ENCODE data around the gene WNK2. TPM values are rescaled to one million over a fixed set of nuclear protein-coding genes. Genes with fewer than 3 reads are reported as not detected.

Gene WNK2
- total RNA-seq, 1 donor from 2014 or later, result 1.9 TPM

- H3K27ac Mint-ChIP-seq (ENCODE audit: unreplicated experiment), result no peak overlapping the region
- Histone ChIP-seq H2AFZ (ENCODE audit: low read depth, low read length) (no peak overlapping the region), H4K20me1 (ENCODE audit: insufficient read depth, low read length) (no peaks in the 10 kb centered on the region), H3K4me3 (ENCODE audit: insufficient read depth, low read depth, low read length) (no peak overlapping the region), H3K9me3 (ENCODE audit: insufficient read depth, low read depth, low read length) (no peaks in the 10 kb centered on the region), H3K4me1 (ENCODE audit: insufficient read depth, low read length) (no peaks in the 10 kb centered on the region), H3K4me2 (ENCODE audit: low read length) (no peak overlapping the region), H3K27me3 (ENCODE audit: insufficient read depth, low read length) (peaks cover 8% of the 10 kb centered on the region), H3K27ac (ENCODE audit: low read depth, low read length) (no peak overlapping the region), H3K36me3 (ENCODE audit: insufficient read depth, low read length) (no peaks in the 10 kb centered on the region), H3K9ac (ENCODE audit: low read length) (no peak overlapping the region), H3K79me2 (ENCODE audit: insufficient read depth, low read length) (no peaks in the 10 kb centered on the region)
- H3K4me3 Mint-ChIP-seq (ENCODE audit: unreplicated experiment), result no peak overlapping the region
- H3K27me3 Mint-ChIP-seq (ENCODE audit: low read depth, unreplicated experiment), result peaks cover 6% of the 10 kb centered on the region
- no peaks in the 10 kb centered on the region for H3K9me3 Mint-ChIP-seq (ENCODE audit: unreplicated experiment)
- no peaks in the 10 kb centered on the region for H3K36me3 Mint-ChIP-seq (ENCODE audit: low read depth, unreplicated experiment)
- no peak for DNase-seq (ENCODE audit: low read depth)
- FAIRE-seq, result no peak
- H3K4me1 Mint-ChIP-seq (ENCODE audit: low read depth, unreplicated experiment), result peaks cover 2% of the 10 kb centered on the region
- TF ChIP-seq EZH2 (IDR thresholded peaks at IDR 0.05; ENCODE audit: insufficient read depth, low read length) (no peak), CTCF (IDR thresholded peaks at IDR 0.05; ENCODE audit: insufficient read depth, low read depth, low read length) (no peak)
Observed at GRCh38 chr9:93308676-93309075, 124.7 kb downstream of the WNK2 start.

- no peaks in the 10 kb centered on the region for H3K36me3 Mint-ChIP-seq (ENCODE audit: low read depth, unreplicated experiment)
- no peaks in the 10 kb centered on the region for H3K9me3 Mint-ChIP-seq (ENCODE audit: unreplicated experiment)
- no peaks in the 10 kb centered on the region for H3K4me1 ChIP-seq (ENCODE audit: insufficient read depth, low read length)
- no peak overlapping the region for H3K9ac ChIP-seq (ENCODE audit: low read length)
- no peaks in the 10 kb centered on the region for H4K20me1 ChIP-seq (ENCODE audit: insufficient read depth, low read length)
- DNase-seq (ENCODE audit: low read depth), result no peak
- H3K9me3 ChIP-seq (ENCODE audit: insufficient read depth, low read depth, low read length), result no peaks in the 10 kb centered on the region
- H3K27me3 ChIP-seq (ENCODE audit: insufficient read depth, low read length), result peaks cover 9% of the 10 kb centered on the region
- no peak for FAIRE-seq
- H3K27ac ChIP-seq (ENCODE audit: low read depth, low read length), result no peak overlapping the region
- H3K27me3 Mint-ChIP-seq (ENCODE audit: low read depth, unreplicated experiment), result peaks cover 5% of the 10 kb centered on the region
- H3K4me1 Mint-ChIP-seq (ENCODE audit: low read depth, unreplicated experiment), result peaks cover 2% of the 10 kb centered on the region
- H3K27ac Mint-ChIP-seq (ENCODE audit: unreplicated experiment), result no peak overlapping the region
- H3K4me3 Mint-ChIP-seq (ENCODE audit: unreplicated experiment), result no peak overlapping the region
- H3K79me2 ChIP-seq (ENCODE audit: insufficient read depth, low read length), result no peaks in the 10 kb centered on the region
- TF ChIP-seq CTCF (IDR thresholded peaks at IDR 0.05; ENCODE audit: insufficient read depth, low read depth, low read length) (no peak), EZH2 (IDR thresholded peaks at IDR 0.05; ENCODE audit: insufficient read depth, low read length) (no peak)
- no peak overlapping the region for H3K4me3 ChIP-seq (ENCODE audit: insufficient read depth, low read depth, low read length)
- H2AFZ ChIP-seq (ENCODE audit: low read depth, low read length), result no peak overlapping the region
- H3K4me2 ChIP-seq (ENCODE audit: low read length), result no peak overlapping the region
- H3K36me3 ChIP-seq (ENCODE audit: insufficient read depth, low read length), result no peaks in the 10 kb centered on the region
Observed at GRCh38 chr9:93309889-93310425, 126.0 kb downstream of the WNK2 start.

- Histone ChIP-seq H3K4me2 (ENCODE audit: low read length) (no peak overlapping the region), H3K79me2 (ENCODE audit: insufficient read depth, low read length) (no peaks in the 10 kb centered on the region), H3K4me3 (ENCODE audit: insufficient read depth, low read depth, low read length) (no peak overlapping the region), H3K9me3 (ENCODE audit: insufficient read depth, low read depth, low read length) (no peaks in the 10 kb centered on the region), H3K27ac (ENCODE audit: low read depth, low read length) (no peak overlapping the region), H4K20me1 (ENCODE audit: insufficient read depth, low read length) (no peaks in the 10 kb centered on the region), H2AFZ (ENCODE audit: low read depth, low read length) (no peak overlapping the region), H3K4me1 (ENCODE audit: insufficient read depth, low read length) (no peaks in the 10 kb centered on the region), H3K27me3 (ENCODE audit: insufficient read depth, low read length) (peaks cover 6% of the 10 kb centered on the region), H3K9ac (ENCODE audit: low read length) (no peak overlapping the region), H3K36me3 (ENCODE audit: insufficient read depth, low read length) (no peaks in the 10 kb centered on the region)
- Mint-ChIP-seq H3K27ac (ENCODE audit: unreplicated experiment) (no peak overlapping the region), H3K36me3 (ENCODE audit: low read depth, unreplicated experiment) (no peaks in the 10 kb centered on the region), H3K9me3 (ENCODE audit: unreplicated experiment) (no peaks in the 10 kb centered on the region), H3K27me3 (ENCODE audit: low read depth, unreplicated experiment) (peaks cover 7% of the 10 kb centered on the region), H3K4me1 (ENCODE audit: low read depth, unreplicated experiment) (peaks cover 2% of the 10 kb centered on the region), H3K4me3 (ENCODE audit: unreplicated experiment) (no peak overlapping the region)
- no peak for FAIRE-seq
- DNase-seq (ENCODE audit: low read depth), result no peak
- no peak for TF ChIP-seq EZH2 (IDR thresholded peaks at IDR 0.05; ENCODE audit: insufficient read depth, low read length)
- TF ChIP-seq CTCF (IDR thresholded peaks at IDR 0.05; ENCODE audit: insufficient read depth, low read depth, low read length), result no peak
Observed at GRCh38 chr9:93315118-93315517, 131.2 kb downstream of the WNK2 start.
